Measurements from ENCODE around the gene LDAF1.

DNA sequence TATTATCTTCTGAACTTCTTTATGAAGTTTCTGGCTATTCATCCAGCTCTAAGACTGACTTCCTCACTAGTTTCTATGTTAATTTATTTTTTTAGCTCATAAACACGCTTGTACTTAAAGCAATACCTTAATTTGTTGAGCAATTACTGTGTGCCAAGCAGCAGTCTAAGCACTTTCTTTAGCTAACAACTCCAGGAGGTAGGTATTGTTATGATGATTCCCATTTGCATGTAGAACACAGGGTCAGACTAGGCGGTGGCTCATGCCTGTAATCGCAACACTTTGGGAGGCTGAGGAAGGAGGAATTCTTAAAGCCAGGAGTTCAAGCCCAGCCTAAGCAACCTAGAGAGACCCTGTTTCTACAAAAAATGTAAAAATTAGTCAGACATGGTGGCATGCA is 27.7 kb upstream of the LDAF1 start:
- TF ChIP-seq, protein P1, sequence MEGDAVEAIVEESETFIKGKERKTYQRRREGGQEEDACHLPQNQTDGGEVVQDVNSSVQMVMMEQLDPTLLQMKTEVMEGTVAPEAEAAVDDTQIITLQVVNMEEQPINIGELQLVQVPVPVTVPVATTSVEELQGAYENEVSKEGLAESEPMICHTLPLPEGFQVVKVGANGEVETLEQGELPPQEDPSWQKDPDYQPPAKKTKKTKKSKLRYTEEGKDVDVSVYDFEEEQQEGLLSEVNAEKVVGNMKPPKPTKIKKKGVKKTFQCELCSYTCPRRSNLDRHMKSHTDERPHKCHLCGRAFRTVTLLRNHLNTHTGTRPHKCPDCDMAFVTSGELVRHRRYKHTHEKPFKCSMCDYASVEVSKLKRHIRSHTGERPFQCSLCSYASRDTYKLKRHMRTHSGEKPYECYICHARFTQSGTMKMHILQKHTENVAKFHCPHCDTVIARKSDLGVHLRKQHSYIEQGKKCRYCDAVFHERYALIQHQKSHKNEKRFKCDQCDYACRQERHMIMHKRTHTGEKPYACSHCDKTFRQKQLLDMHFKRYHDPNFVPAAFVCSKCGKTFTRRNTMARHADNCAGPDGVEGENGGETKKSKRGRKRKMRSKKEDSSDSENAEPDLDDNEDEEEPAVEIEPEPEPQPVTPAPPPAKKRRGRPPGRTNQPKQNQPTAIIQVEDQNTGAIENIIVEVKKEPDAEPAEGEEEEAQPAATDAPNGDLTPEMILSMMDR (IDR thresholded peaks at IDR 0.05), result no peak
- TF ChIP-seq POLR2A (IDR thresholded peaks at IDR 0.05), result no peak

Measured in right lobe of liver (tissue), 4 donors.